ENCODE results near the gene ACRV1.
"Not testable (repeated sequence)": the region's sequence is repeated elsewhere in the genome, so short reads cannot be mapped to it uniquely, and the experiment has no call there.

ACRV1 gene

GRCh38 chr11:125680747-125681146 is at the start of gene ACRV1:
ACRV1 (minus strand) TSS chr11:125680847; CDS start chr11:125680780, 67 bp downstream.
- no peak for DNase-seq

GRCh38 chr11:125728969-125729368 is 48.3 kb upstream of the ACRV1 start:
- no peak for DNase-seq

- DNase-seq, result no peak
These were observed 43.5 kb upstream of the ACRV1 start for GRCh38 chr11:125724125-125724524.

- DNase-seq, result no peak
These were observed 40.1 kb upstream of the ACRV1 start for GRCh38 chr11:125720781-125721180.

- DNase-seq, result not testable (repeated sequence)
These were observed 24.0 kb upstream of the ACRV1 start for GRCh38 chr11:125704686-125705085.

- no peak for DNase-seq
These were observed 21.4 kb upstream of the ACRV1 start for GRCh38 chr11:125701858-125702621.

GRCh38 chr11:125701018-125701610 is 20.5 kb upstream of the ACRV1 start:
- DNase-seq, result no peak

GRCh38 chr11:125694951-125695350 is 14.3 kb upstream of the ACRV1 start:
- no peak for DNase-seq

GRCh38 chr11:125692887-125693286 is 12.2 kb upstream of the ACRV1 start:
- no peak for DNase-seq

- DNase-seq, result no peak
These were observed 9.4 kb upstream of the ACRV1 start for GRCh38 chr11:125690006-125690405.

- DNase-seq, result no peak
These were observed 8.7 kb upstream of the ACRV1 start for GRCh38 chr11:125689274-125689859.

- no peak for DNase-seq
These were observed 8.0 kb upstream of the ACRV1 start for GRCh38 chr11:125688632-125689031.

- DNase-seq, result no peak
These were observed 7.4 kb upstream of the ACRV1 start for GRCh38 chr11:125688066-125688465.

- no peak for DNase-seq
These were observed 4.6 kb upstream of the ACRV1 start for GRCh38 chr11:125685228-125685627.

- DNase-seq, result no peak
These were observed 810 bp downstream of the ACRV1 start for GRCh38 chr11:125679837-125680236.

GRCh38 chr11:125679397-125679796 is 1.2 kb downstream of the ACRV1 start:
- DNase-seq, result no peak

GRCh38 chr11:125675196-125675595 is 5.5 kb downstream of the ACRV1 start:
- no peak for DNase-seq

- no peak for DNase-seq
These were observed 6.4 kb downstream of the ACRV1 start for GRCh38 chr11:125674210-125674609.

GRCh38 chr11:125671561-125671960 is 9.1 kb downstream of the ACRV1 start:
- DNase-seq, result no peak

- DNase-seq, result no peak
These were observed 10.5 kb downstream of the ACRV1 start for GRCh38 chr11:125670172-125670571.

- DNase-seq, result no peak
These were observed 13.5 kb downstream of the ACRV1 start for GRCh38 chr11:125667151-125667550.

GRCh38 chr11:125663910-125664309 is 16.7 kb downstream of the ACRV1 start:
- DNase-seq, result no peak

GRCh38 chr11:125662689-125663088 is 18.0 kb downstream of the ACRV1 start:
- no peak for DNase-seq

- no peak for DNase-seq
These were observed 31.0 kb downstream of the ACRV1 start for GRCh38 chr11:125649465-125650166.
